ENCODE measurements around the gene CTIF. TPM values are rescaled to one million over a fixed set of nuclear protein-coding genes. Genes with fewer than 3 reads are reported as not detected.

The CTIF gene
- total RNA-seq, 2 experiments from 2014 or later = 5.7 to 5.9 TPM

GRCh38 chr18:48885924-48886400, 347.1 kb downstream of the CTIF start:
- Mint-ChIP-seq H3K36me3 (no peaks in the 10 kb centered on the region), H3K27me3 (no peaks in the 10 kb centered on the region), H3K9me3 (ENCODE audit: low read depth) (no peaks in the 10 kb centered on the region), H3K4me3 (no peak overlapping the region), H3K4me1 (peaks cover 1% of the 10 kb centered on the region), H3K27ac (no peak overlapping the region)
- DNase-seq (no peak), ATAC-seq (no peak)
- CTCF ChIA-PET = no interaction called here

GRCh38 chr18:48886520-48887293, 347.9 kb downstream of the CTIF start:
- H3K27ac Mint-ChIP-seq = no peak overlapping the region
- ATAC-seq (no peak), DNase-seq (no peak)
- no peaks in the 10 kb centered on the region for H3K27me3 Mint-ChIP-seq
- CTCF ChIA-PET = no interaction called here
- no peaks in the 10 kb centered on the region for H3K9me3 Mint-ChIP-seq (ENCODE audit: low read depth)
- no peaks in the 10 kb centered on the region for H3K4me1 Mint-ChIP-seq
- no peak overlapping the region for H3K4me3 Mint-ChIP-seq
- no peaks in the 10 kb centered on the region for H3K36me3 Mint-ChIP-seq

- DNase-seq = no peak
- CTCF ChIA-PET = no interaction called here
- ATAC-seq = no peak
- Mint-ChIP-seq H3K9me3 (ENCODE audit: low read depth) (no peaks in the 10 kb centered on the region), H3K4me3 (no peak overlapping the region), H3K27me3 (no peaks in the 10 kb centered on the region), H3K4me1 (no peaks in the 10 kb centered on the region), H3K36me3 (no peaks in the 10 kb centered on the region), H3K27ac (no peak overlapping the region)
Measured at GRCh38 chr18:48887294-48887904, 348.6 kb downstream of the CTIF start.

GRCh38 chr18:48887905-48888772, 349.3 kb downstream of the CTIF start:
- H3K4me1 Mint-ChIP-seq = no peaks in the 10 kb centered on the region
- no peak overlapping the region for H3K27ac Mint-ChIP-seq
- CTCF ChIA-PET = no interaction called here
- H3K27me3 Mint-ChIP-seq = no peaks in the 10 kb centered on the region
- DNase-seq = no peak
- no peak overlapping the region for H3K4me3 Mint-ChIP-seq
- no peak for ATAC-seq
- no peaks in the 10 kb centered on the region for H3K36me3 Mint-ChIP-seq
- no peaks in the 10 kb centered on the region for H3K9me3 Mint-ChIP-seq (ENCODE audit: low read depth)

- ATAC-seq (no peak), DNase-seq (no peak)
- Mint-ChIP-seq H3K4me1 (no peaks in the 10 kb centered on the region), H3K36me3 (no peaks in the 10 kb centered on the region), H3K27me3 (no peaks in the 10 kb centered on the region), H3K9me3 (ENCODE audit: low read depth) (no peaks in the 10 kb centered on the region), H3K27ac (no peak overlapping the region), H3K4me3 (no peak overlapping the region)
- CTCF ChIA-PET = no interaction called here
Measured at GRCh38 chr18:48888773-48889080, 349.9 kb downstream of the CTIF start.

GRCh38 chr18:48889115-48889941, 350.5 kb downstream of the CTIF start:
- ATAC-seq = no peak
- H3K4me1 Mint-ChIP-seq = no peaks in the 10 kb centered on the region
- H3K4me3 Mint-ChIP-seq = no peak overlapping the region
- CTCF ChIA-PET = no interaction called here
- H3K27ac Mint-ChIP-seq = no peak overlapping the region
- H3K36me3 Mint-ChIP-seq = no peaks in the 10 kb centered on the region
- no peaks in the 10 kb centered on the region for H3K9me3 Mint-ChIP-seq (ENCODE audit: low read depth)
- H3K27me3 Mint-ChIP-seq = no peaks in the 10 kb centered on the region
- DNase-seq = no peak

- no peak for DNase-seq
- CTCF ChIA-PET = interaction anchor here (1.5 kb wide), 1 partner anchor 113 kb away, joined by 3 read pairs; no protein-coding TSS in a partner anchor
- no peak for ATAC-seq
- H3K4me1 Mint-ChIP-seq = no peaks in the 10 kb centered on the region
- no peaks in the 10 kb centered on the region for H3K36me3 Mint-ChIP-seq
- no peak overlapping the region for H3K27ac Mint-ChIP-seq
- H3K4me3 Mint-ChIP-seq = no peak overlapping the region
- H3K27me3 Mint-ChIP-seq = no peaks in the 10 kb centered on the region
- H3K9me3 Mint-ChIP-seq (ENCODE audit: low read depth) = no peaks in the 10 kb centered on the region
Measured at GRCh38 chr18:48889981-48890762, 351.3 kb downstream of the CTIF start.

- DNase-seq (no peak), ATAC-seq (no peak)
- CTCF ChIA-PET = interaction anchor here (1.5 kb wide), 1 partner anchor 115 kb away, joined by 3 read pairs; no protein-coding TSS in a partner anchor
- Mint-ChIP-seq H3K4me1 (peaks cover 4% of the 10 kb centered on the region), H3K27me3 (no peaks in the 10 kb centered on the region), H3K27ac (no peak overlapping the region), H3K36me3 (no peaks in the 10 kb centered on the region), H3K9me3 (ENCODE audit: low read depth) (no peaks in the 10 kb centered on the region), H3K4me3 (no peak overlapping the region)
Measured at GRCh38 chr18:48891721-48892120, 352.9 kb downstream of the CTIF start.

- no peaks in the 10 kb centered on the region for H3K9me3 Mint-ChIP-seq (ENCODE audit: low read depth)
- H3K27ac Mint-ChIP-seq = no peak overlapping the region
- CTCF ChIA-PET = interaction anchor here (1.5 kb wide), 1 partner anchor 115 kb away, joined by 3 read pairs; no protein-coding TSS in a partner anchor
- DNase-seq (no peak), ATAC-seq (no peak)
- H3K4me1 Mint-ChIP-seq = peaks cover 7% of the 10 kb centered on the region
- H3K36me3 Mint-ChIP-seq = no peaks in the 10 kb centered on the region
- H3K27me3 Mint-ChIP-seq = no peaks in the 10 kb centered on the region
- H3K4me3 Mint-ChIP-seq = no peak overlapping the region
Measured at GRCh38 chr18:48892146-48892855, 353.5 kb downstream of the CTIF start.

- Mint-ChIP-seq H3K4me3 (no peak overlapping the region), H3K27ac (no peak overlapping the region), H3K4me1 (peaks cover 7% of the 10 kb centered on the region), H3K27me3 (no peaks in the 10 kb centered on the region), H3K9me3 (ENCODE audit: low read depth) (no peaks in the 10 kb centered on the region), H3K36me3 (no peaks in the 10 kb centered on the region)
- ATAC-seq (no peak), DNase-seq (no peak)
- CTCF ChIA-PET = no interaction called here
Measured at GRCh38 chr18:48893061-48893607, 354.3 kb downstream of the CTIF start.

GRCh38 chr18:48893608-48894600, 355.1 kb downstream of the CTIF start:
- ATAC-seq (no peak), DNase-seq (no peak)
- Mint-ChIP-seq H3K36me3 (no peaks in the 10 kb centered on the region), H3K27me3 (no peaks in the 10 kb centered on the region), H3K4me3 (no peak overlapping the region), H3K9me3 (ENCODE audit: low read depth) (no peaks in the 10 kb centered on the region), H3K27ac (no peak overlapping the region), H3K4me1 (peaks cover 7% of the 10 kb centered on the region)
- CTCF ChIA-PET = no interaction called here
